OCI-LY7 (cell line): ENCODE data around the gene SRSF9. TPM values are rescaled to one million over a fixed set of nuclear protein-coding genes. Genes with fewer than 3 reads are reported as not detected.
A peak's percentile ranks its signal among the peaks of the same experiment; 100 is the strongest.

Experiments
- BruUV-seq: library from RNA; stranded (reverse); fragments of 400-500 nt; replicated peaks from 2 replicates; lab custom pipeline; 2021; lab: Mats Ljungman, UMichigan
- CTCF ChIA-PET: fragments of 300-600 bp; sonication (Branson Sonifier 250); formaldehyde crosslinking; loops from one replicate; lab custom pipeline; 2022; ENCODE audit warnings: antibody characterized with exemption; ENCODE audit not compliant: unreplicated experiment; lab: Charles Lee
- POLR2A ChIA-PET: fragments of 300-600 bp; sonication (Branson Sonifier 250); formaldehyde crosslinking; loops from one replicate; lab custom pipeline; 2022; ENCODE audit warnings: antibody characterized with exemption; lab: Charles Lee
- DNase-seq: peaks from one replicate; pipeline ENCODE4 v3.0.0-alpha.2; 2015; ENCODE audit warnings: low spot score
- H2AFZ ChIP-seq: fragments of 200-600 bp; sonication (generic), shearing (Covaris generic); 2 replicates; pipeline ENCODE4 v1.6.1; 2014; ENCODE audit warnings: mild to moderate bottlenecking, antibody characterized with exemption, low read length, moderate library complexity
- H3K27ac ChIP-seq: fragments of 200-600 bp; sonication (generic); 2 replicates; pipeline ENCODE4 v1.5.1; 2014; ENCODE audit warnings: mixed run types, low read depth, mild to moderate bottlenecking, moderate library complexity, low read length, inconsistent platforms; ENCODE audit not compliant: poor library complexity, severe bottlenecking
- H3K36me3 ChIP-seq: fragments of 200-600 bp; sonication (generic); 2 replicates; pipeline ENCODE4 v1.6.1; 2014; ENCODE audit warnings: mild to moderate bottlenecking, antibody characterized with exemption, low read length, moderate library complexity, mixed read lengths; ENCODE audit not compliant: insufficient read depth
- H3K4me1 ChIP-seq: fragments of 200-600 bp; sonication (generic); 2 replicates; pipeline ENCODE4 v1.5.1; 2014; ENCODE audit warnings: mild to moderate bottlenecking, low read length; ENCODE audit not compliant: insufficient read depth, poor library complexity, severe bottlenecking
- H3K4me2 ChIP-seq: fragments of 200-600 bp; sonication (generic); 2 replicates; pipeline ENCODE4 v1.6.1; 2014; ENCODE audit warnings: mild to moderate bottlenecking, low read length
- H3K4me3 ChIP-seq: fragments of 200-600 bp; sonication (generic); 2 replicates; pipeline ENCODE4 v1.5.1; 2014; ENCODE audit warnings: mild to moderate bottlenecking, low read depth, low read length; ENCODE audit not compliant: poor library complexity, severe bottlenecking
- H3K79me2 ChIP-seq: fragments of 200-600 bp; sonication (generic); 2 replicates; pipeline ENCODE4 v1.6.1; 2016; ENCODE audit warnings: low read depth, mild to moderate bottlenecking, low read length, moderate library complexity, mixed read lengths; ENCODE audit not compliant: insufficient read depth
- H3K9me2 ChIP-seq: fragments of 200-600 bp; sonication (generic); 2 replicates; pipeline ENCODE4 v1.6.1; 2016; ENCODE audit warnings: mild to moderate bottlenecking, low read length, mixed read lengths; ENCODE audit not compliant: insufficient read depth
- H3K9me3 ChIP-seq: fragments of 200-600 bp; sonication (generic); 2 replicates; pipeline ENCODE4 v1.6.1; 2014; ENCODE audit warnings: mild to moderate bottlenecking, mixed run types, low read length, mixed read lengths
- H4K20me1 ChIP-seq: fragments of 200-600 bp; sonication (generic); 2 replicates; pipeline ENCODE4 v1.6.1; 2014; ENCODE audit warnings: mild to moderate bottlenecking, antibody characterized with exemption, low read length, moderate library complexity, mixed read lengths; ENCODE audit not compliant: insufficient read depth
- CTCF ChIP-seq: fragments of 200-600 bp; sonication (generic); conservative IDR thresholded peaks from 2 replicates; pipeline ENCODE4 v1.5.1; 2014; ENCODE audit warnings: mild to moderate bottlenecking, antibody characterized with exemption, low read length, moderate library complexity, mixed read lengths
- EZH2phosphoT487 ChIP-seq: fragments of 200-600 bp; sonication (generic); IDR thresholded peaks from 2 replicates; pipeline ENCODE4 v1.6.1; 2018; ENCODE audit warnings: low read depth, borderline replicate concordance, mild to moderate bottlenecking, mixed run types, antibody characterized with exemption, low read length, moderate library complexity, mixed read lengths
- intact Hi-C: fragments of 100-400 bp; cut with micrococcal nuclease; formaldehyde crosslinking; loops from one replicate; pipeline ENCODE4 v1.10.0; 2022; ENCODE audit not compliant: unreplicated experiment
- total RNA-seq, 2 experiments: library from RNA; depleted of rRNA in 1 of 2; stranded (reverse); fragments of >200 nt in 1 of 2; shearing (Covaris generic) in 1 of 2; gene quantifications; 2 replicates each; pipeline ENCODE4 v1.2.3, GENCODE V29; 2014 to 2022

SRSF9 gene
- total RNA-seq, 2 experiments from 2014 or later: 203 to 295 TPM

- intact Hi-C loops: loop anchor here (2.0 kb wide), 1 partner anchor 28 kb away; the partner anchor contains the start of gene COX6A1
- peak overlapping the region; percentile 100 for H3K4me2 ChIP-seq
- TF ChIP-seq CTCF (peak; percentile 82), EZH2phosphoT487 (no peak)
- no peak overlapping the region for H3K27ac ChIP-seq
- CTCF ChIA-PET: interaction anchor here (0.6 to 1.0 kb wide), 2 partner anchors 14 to 37 kb away, joined by 3 to 6 read pairs; no protein-coding TSS in a partner anchor
- no peak overlapping the region for H2AFZ ChIP-seq
- peaks cover 67% of the 10 kb centered on the region for H3K79me2 ChIP-seq
- H4K20me1 ChIP-seq: peaks cover 38% of the 10 kb centered on the region
- peaks cover 42% of the 10 kb centered on the region for H3K4me1 ChIP-seq
- no peaks in the 10 kb centered on the region for H3K9me3 ChIP-seq
- peak; percentile 64 for DNase-seq
- POLR2A ChIA-PET: interaction anchor here (1.7 to 2.0 kb wide), 2 partner anchors 8 to 30 kb away, joined by 4 to 5 read pairs; no protein-coding TSS in a partner anchor
- no peaks in the 10 kb centered on the region for H3K9me2 ChIP-seq
- no TSS peak for BruUV-seq
- H3K4me3 ChIP-seq: peak overlapping the region; percentile 18
- peaks cover 71% of the 10 kb centered on the region for H3K36me3 ChIP-seq
Observed at GRCh38 chr12:120466560-120467315, 2.8 kb downstream of the SRSF9 start.

DNA sequence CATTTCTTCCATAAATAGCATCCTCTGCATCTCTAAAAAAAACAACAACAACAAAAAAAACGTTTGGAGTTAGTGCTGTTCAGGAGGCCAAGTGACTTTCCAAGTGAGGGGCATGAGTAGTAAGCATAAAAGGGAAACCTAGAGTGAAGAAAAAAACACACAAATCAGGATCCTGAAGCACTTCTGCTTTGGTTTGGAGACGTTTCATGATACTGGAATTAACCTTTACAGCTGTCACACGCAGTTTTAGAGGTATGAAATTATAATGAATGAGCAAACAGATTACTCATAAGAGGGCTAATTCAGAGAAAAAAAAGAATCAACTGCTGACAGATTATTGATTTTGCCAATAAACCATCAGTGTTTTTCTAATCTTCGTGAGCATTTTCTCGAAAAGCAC lies 3.8 kb downstream of the SRSF9 start:
- BruUV-seq: no TSS peak
- intact Hi-C loops: loop anchor here (2.0 kb wide), 1 partner anchor 27 kb away; the partner anchor contains the start of gene COX6A1
- peaks cover 67% of the 10 kb centered on the region for H3K79me2 ChIP-seq

More for the DNA sequence above, 3.8 kb downstream of the SRSF9 start:
- H3K27ac ChIP-seq: no peak overlapping the region
- DNase-seq: no peak
- H3K4me3 ChIP-seq: no peak overlapping the region
- CTCF ChIA-PET: no interaction called here
- H4K20me1 ChIP-seq: peaks cover 38% of the 10 kb centered on the region
- peaks cover 34% of the 10 kb centered on the region for H3K4me1 ChIP-seq
- H3K36me3 ChIP-seq: peaks cover 81% of the 10 kb centered on the region
- no peak overlapping the region for H2AFZ ChIP-seq
- TF ChIP-seq CTCF (no peak), EZH2phosphoT487 (no peak)
- no peaks in the 10 kb centered on the region for H3K9me2 ChIP-seq
- no peaks in the 10 kb centered on the region for H3K9me3 ChIP-seq
- no peak overlapping the region for H3K4me2 ChIP-seq
- POLR2A ChIA-PET: interaction anchor here (0.6 to 2.0 kb wide), 3 partner anchors 31 to 468 kb away, joined by 4 read pairs; no protein-coding TSS in a partner anchor
